Measurements from ENCODE around the gene UCN2. TPM values are rescaled to one million over a fixed set of nuclear protein-coding genes. Genes with fewer than 3 reads are reported as not detected.
"Not testable (repeated sequence)": the region's sequence is repeated elsewhere in the genome, so short reads cannot be mapped to it uniquely, and the experiment has no call there.

Gene UCN2
- total and polyA plus RNA-seq, 4 donors = 0.07 to 0.18 (median 0.16) TPM; not detected in 1

DNA sequence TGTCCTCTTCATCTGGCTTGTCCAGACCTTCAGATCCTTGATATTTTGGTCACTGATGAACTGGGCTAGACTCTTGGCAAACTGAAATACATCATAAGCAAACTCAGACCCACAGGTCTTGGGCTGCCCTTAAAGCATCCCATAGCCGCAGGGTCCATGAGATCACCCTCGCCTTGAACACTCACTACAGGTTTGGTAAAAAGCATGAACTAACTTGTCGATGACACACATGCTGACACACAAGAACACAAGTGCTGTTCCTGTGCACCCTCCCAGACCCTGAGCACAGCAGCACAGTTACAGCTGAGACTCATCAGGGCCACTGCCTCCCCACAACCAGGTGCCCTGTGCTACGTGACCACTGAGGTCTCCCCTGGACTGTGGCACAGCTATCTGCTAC is 28.0 kb downstream of the UCN2 start:
- WGBS, 2 donors = 96 to 97% methylated on average over 4 of the region's 4 CpGs
- no peak for ATAC-seq (ENCODE audit: insufficient read depth, low FRiP score)
- TF ChIP-seq, protein P1, sequence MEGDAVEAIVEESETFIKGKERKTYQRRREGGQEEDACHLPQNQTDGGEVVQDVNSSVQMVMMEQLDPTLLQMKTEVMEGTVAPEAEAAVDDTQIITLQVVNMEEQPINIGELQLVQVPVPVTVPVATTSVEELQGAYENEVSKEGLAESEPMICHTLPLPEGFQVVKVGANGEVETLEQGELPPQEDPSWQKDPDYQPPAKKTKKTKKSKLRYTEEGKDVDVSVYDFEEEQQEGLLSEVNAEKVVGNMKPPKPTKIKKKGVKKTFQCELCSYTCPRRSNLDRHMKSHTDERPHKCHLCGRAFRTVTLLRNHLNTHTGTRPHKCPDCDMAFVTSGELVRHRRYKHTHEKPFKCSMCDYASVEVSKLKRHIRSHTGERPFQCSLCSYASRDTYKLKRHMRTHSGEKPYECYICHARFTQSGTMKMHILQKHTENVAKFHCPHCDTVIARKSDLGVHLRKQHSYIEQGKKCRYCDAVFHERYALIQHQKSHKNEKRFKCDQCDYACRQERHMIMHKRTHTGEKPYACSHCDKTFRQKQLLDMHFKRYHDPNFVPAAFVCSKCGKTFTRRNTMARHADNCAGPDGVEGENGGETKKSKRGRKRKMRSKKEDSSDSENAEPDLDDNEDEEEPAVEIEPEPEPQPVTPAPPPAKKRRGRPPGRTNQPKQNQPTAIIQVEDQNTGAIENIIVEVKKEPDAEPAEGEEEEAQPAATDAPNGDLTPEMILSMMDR (IDR thresholded peaks at IDR 0.05; ENCODE audit: control extremely low read depth, extremely low read depth) = no peak
- H3K4me1 ChIP-seq (ENCODE audit: control insufficient read depth in 5 of 5, insufficient read depth in 5 of 5, low read length in 5 of 5) = no peaks in the 10 kb centered on the region
- no peak overlapping the region for H3K4me3 ChIP-seq
- H3K9ac ChIP-seq (ENCODE audit: insufficient read depth in 1 of 2, low read length in 2 of 2) = no peak overlapping the region
- no peaks in the 10 kb centered on the region for H3K27me3 ChIP-seq (ENCODE audit: control insufficient read depth in 3 of 3, insufficient read depth in 3 of 3, low read length in 2 of 3)
- H3K9me3 ChIP-seq (ENCODE audit: control insufficient read depth in 4 of 4, insufficient read depth in 3 of 4, low read length in 3 of 4) = no peaks in the 10 kb centered on the region
- peaks cover 0 to 21% (median 5%) of the 10 kb centered on the region in 4 donors for H3K36me3 ChIP-seq (ENCODE audit: control insufficient read depth in 4 of 4, insufficient read depth in 4 of 4, low read length in 4 of 4)
- DNase-seq = no peak
- no peak overlapping the region for H3K27ac ChIP-seq (ENCODE audit: low read depth in 1 of 2, low read length in 1 of 2)

DNA sequence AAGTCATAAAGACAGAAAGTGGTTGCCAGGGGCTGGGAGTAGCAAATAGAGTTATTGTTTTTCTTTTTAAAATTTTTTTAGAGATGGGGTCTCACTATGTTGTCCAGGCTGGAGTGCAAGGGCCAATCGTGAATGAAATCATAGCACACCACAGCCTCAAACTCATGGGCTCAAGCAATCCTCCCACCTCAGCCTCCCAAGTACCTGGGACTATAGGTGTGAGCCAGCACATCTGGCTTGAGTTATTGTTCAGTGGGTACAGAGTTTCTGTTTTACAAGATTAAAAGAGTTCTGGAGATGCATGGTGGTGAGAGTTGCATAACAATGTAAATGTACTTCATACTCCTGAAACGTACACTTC is 30.6 kb downstream of the UCN2 start:
- DNase-seq (no peak), ATAC-seq (ENCODE audit: insufficient read depth, low FRiP score) (no peak)
- Histone ChIP-seq H3K4me1 (ENCODE audit: control insufficient read depth in 5 of 5, insufficient read depth in 5 of 5, low read length in 5 of 5) (no peaks in the 10 kb centered on the region), H3K4me3 (no peak overlapping the region), H3K9ac (ENCODE audit: insufficient read depth in 1 of 2, low read length in 2 of 2) (no peak overlapping the region), H3K9me3 (ENCODE audit: control insufficient read depth in 4 of 4, insufficient read depth in 3 of 4, low read length in 3 of 4) (no peaks in the 10 kb centered on the region), H3K27me3 (ENCODE audit: control insufficient read depth in 3 of 3, insufficient read depth in 3 of 3, low read length in 2 of 3) (no peaks in the 10 kb centered on the region), H3K27ac (ENCODE audit: low read depth in 1 of 2, low read length in 1 of 2) (peak overlapping the region in 1 of 2 donors; percentile 48), H3K36me3 (ENCODE audit: control insufficient read depth in 4 of 4, insufficient read depth in 4 of 4, low read length in 4 of 4) (peaks cover 0 to 21% (median 4%) of the 10 kb centered on the region in 4 donors)
- TF ChIP-seq, protein P1 (IDR thresholded peaks at IDR 0.05; ENCODE audit: control extremely low read depth, extremely low read depth) = no peak
- WGBS, 2 donors = 80 to 88% methylated on average over 2 of the region's 2 CpGs

DNA sequence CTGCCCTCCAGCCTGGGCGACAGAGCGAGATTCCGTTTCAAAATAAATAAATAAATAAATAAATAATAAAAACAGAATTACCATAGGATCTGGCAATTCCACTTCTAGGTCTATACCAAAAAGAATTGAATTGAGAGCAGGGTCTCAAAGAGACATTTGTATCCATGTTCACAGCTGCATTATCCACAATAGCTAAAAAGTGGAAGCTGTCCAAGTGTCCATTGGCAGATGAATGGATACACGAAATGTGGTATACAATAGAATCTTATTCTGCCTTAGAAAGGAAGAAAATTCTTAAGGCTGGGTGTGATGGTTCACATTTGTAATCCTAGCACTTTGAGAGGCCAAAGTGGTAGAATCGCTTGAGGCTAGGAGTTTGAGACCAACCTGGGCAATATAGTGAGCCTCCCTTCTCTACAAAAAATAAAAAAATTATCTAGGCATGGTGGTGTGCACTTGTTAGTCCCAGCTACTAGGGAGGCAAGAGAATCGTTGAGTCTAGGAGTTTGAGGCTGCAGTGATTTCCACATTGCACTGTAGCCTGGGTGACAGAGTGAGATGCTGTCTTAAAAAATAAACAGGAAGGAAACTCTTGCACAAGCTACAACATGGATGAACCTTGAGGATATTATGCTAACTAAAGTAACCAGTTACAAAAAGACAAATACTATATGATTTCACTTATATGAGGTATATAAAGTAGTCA is 31.2 kb downstream of the UCN2 start:
- Histone ChIP-seq H3K9me3 (ENCODE audit: control insufficient read depth in 4 of 4, insufficient read depth in 3 of 4, low read length in 3 of 4) (no peaks in the 10 kb centered on the region), H3K4me1 (ENCODE audit: control insufficient read depth in 5 of 5, insufficient read depth in 5 of 5, low read length in 5 of 5) (no peaks in the 10 kb centered on the region), H3K4me3 (no peak overlapping the region), H3K27me3 (ENCODE audit: control insufficient read depth in 3 of 3, insufficient read depth in 3 of 3, low read length in 2 of 3) (no peaks in the 10 kb centered on the region), H3K36me3 (ENCODE audit: control insufficient read depth in 4 of 4, insufficient read depth in 4 of 4, low read length in 4 of 4) (peaks cover 0 to 21% (median 4%) of the 10 kb centered on the region in 4 donors), H3K27ac (ENCODE audit: low read depth in 1 of 2, low read length in 1 of 2) (no peak overlapping the region), H3K9ac (ENCODE audit: insufficient read depth in 1 of 2, low read length in 2 of 2) (no peak overlapping the region)
- 81 to 83% methylated on average over 6 of the region's 6 CpGs for WGBS, 2 donors
- TF ChIP-seq, protein P1 (IDR thresholded peaks at IDR 0.05; ENCODE audit: control extremely low read depth, extremely low read depth) = no peak
- ATAC-seq (ENCODE audit: insufficient read depth, low FRiP score) (no peak), DNase-seq (no peak)

DNA sequence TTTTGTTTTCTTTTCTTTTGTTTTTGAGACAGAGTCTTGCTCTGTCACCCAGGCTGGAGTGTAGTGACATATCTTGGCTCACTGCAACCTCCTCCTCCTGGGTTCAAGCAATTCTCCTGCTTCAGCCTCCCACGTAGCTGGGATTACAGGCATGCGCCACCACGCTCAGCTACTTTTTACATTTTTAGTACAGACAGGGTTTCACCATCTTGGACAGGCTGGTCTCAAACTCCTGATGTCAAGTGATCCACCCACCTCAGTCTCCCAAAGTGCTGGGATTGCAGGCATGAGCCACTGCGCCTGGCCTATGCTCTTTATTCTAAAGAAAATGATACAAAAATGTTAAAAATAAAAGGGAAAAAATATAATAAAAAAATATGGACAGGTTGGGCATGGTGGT is 32.9 kb downstream of the UCN2 start:
- 93 to 98% methylated on average over 4 of the region's 4 CpGs for WGBS, 2 donors
- H3K9ac ChIP-seq (ENCODE audit: insufficient read depth in 1 of 2, low read length in 2 of 2); H3K27me3 ChIP-seq (ENCODE audit: control insufficient read depth in 3 of 3, insufficient read depth in 3 of 3, low read length in 2 of 3); H3K36me3 ChIP-seq (ENCODE audit: control insufficient read depth in 4 of 4, insufficient read depth in 4 of 4, low read length in 4 of 4); H3K27ac ChIP-seq (ENCODE audit: low read depth in 1 of 2, low read length in 1 of 2); DNase-seq; H3K4me1 ChIP-seq (ENCODE audit: control insufficient read depth in 5 of 5, insufficient read depth in 5 of 5, low read length in 5 of 5); ATAC-seq (ENCODE audit: insufficient read depth, low FRiP score); H3K9me3 ChIP-seq (ENCODE audit: control insufficient read depth in 4 of 4, insufficient read depth in 3 of 4, low read length in 3 of 4); H3K4me3 ChIP-seq: not testable (repeated sequence)

All from lung (tissue), 12 donors.